ENCODE measurements around the gene RAP1GDS1.
"Not testable (repeated sequence)": the region's sequence is repeated elsewhere in the genome, so short reads cannot be mapped to it uniquely, and the experiment has no call there.

RAP1GDS1 gene

DNA sequence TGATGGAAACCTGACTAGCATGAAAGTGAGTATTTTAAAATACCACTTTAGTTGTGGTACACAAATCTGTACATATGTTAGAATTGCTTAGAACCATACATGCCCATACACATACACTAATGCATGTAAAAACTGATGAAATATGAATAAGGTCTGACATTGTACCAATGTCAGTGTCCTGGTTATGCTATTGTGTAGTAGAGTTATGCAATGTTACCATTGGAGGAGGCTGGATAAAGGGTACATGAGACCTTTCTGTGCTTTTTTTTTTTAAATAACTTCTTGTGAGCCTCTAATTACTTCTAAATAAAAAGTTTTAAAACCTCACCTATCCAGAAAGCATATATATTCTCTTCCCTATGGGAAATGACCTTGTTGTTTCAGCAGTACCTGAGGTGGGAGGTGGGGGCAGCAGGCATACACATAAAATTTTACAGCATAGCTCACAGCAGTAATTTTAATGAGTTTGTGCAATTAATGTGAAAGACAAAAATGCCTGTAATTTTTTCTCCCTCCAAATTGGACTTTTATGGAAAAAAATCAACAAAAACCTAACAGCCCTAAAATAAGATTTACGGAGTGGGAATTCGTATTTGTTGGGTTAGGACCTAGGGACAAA lies 97.6 kb downstream of the RAP1GDS1 start:
- no peak for DNase-seq

DNA sequence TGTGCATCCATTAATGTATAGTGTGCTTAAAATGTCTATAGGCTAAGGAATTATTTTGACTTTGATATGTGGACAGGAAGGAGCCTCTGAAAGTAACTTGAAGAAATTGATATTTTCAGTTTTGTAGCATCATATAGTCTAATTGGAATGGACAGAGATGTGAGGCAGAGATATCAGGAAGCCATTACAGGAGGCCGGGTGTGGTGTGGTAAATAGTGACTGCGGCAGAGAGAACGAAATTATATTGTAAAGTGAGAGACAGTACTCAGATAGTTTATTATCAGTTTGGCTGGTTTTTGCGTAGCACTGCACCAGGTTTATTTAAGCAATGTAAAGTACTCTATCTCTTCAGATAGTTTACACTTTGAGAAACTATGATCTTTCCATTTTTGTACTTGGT lies 98.5 kb downstream of the RAP1GDS1 start:
- no peak for DNase-seq

DNA sequence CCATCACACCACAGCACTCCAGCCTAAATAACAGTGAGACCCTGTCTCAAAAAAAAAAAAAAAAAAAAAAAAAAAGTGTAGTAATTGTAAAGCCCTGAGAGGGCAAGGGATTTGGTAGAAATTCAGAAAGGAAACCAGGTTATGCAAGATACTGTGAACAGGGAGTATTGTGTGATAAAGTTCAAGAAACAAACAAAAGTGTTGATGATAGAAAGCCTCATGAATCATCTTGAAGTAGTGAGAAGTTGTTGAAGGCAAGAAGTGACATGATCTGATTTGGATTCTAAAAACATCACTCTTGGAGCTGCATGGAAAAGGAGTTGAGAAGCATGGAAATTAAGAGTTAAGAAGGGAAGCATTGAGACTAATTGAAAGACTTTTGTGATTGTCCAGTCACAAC lies 102.2 kb downstream of the RAP1GDS1 start:
- no peak for DNase-seq

DNA sequence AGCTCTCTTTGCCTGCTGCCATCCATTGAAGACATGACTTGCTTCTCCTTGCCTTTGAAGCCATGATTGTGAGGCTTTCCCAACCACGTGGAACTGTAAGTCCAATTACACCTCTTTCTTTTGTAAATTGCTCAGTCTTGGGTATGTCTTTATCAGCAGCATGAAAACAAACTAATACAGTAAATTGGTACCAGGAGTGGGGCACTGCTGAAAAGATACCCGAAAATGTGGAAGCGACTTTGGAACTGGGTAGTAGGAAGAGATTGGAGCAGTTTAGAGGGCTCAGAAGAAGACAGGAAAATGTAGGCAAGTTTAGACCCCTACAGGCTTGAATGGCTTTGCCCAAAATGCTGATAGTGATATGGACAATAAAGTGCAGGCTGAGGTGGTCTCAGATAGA lies 105.1 kb downstream of the RAP1GDS1 start:
- not testable (repeated sequence) for DNase-seq

DNA sequence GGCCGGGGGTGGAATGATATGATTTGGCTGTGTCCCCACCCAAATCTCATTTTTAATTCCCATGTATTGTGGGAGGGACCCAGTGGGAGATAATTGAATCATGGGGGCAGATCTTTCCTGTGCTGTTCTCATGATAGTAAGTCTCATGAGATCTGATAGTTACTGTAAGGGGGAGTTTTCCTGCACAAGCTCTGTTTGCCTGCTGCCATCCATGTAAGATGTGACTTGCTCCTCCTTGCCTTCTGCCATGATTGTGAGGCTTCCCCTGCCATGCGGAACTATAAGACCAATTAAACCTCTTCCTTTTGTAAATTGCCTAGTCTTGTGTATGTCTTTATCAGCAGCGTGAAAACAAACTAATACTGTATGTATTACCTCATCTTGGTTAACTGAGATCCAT lies 106.8 kb downstream of the RAP1GDS1 start:
- not testable (repeated sequence) for DNase-seq

DNA sequence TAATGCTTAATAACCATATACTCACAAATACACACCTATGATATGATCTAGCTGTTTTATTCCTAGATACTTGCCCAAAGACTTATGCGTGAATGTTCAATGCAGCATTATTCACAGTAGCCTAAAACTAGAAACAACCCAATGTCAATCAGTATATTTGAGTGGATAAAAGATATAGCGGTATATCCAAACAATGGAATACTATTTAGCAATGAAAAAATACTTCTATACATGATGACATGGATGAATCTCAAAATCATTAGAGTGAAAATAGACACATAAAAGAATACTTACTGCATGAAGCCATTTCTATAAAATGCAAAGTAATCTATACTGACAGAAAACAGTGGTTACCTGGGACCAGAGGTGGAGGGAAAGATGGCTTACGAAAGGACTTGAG lies 108.1 kb downstream of the RAP1GDS1 start:
- no peak for DNase-seq

DNA sequence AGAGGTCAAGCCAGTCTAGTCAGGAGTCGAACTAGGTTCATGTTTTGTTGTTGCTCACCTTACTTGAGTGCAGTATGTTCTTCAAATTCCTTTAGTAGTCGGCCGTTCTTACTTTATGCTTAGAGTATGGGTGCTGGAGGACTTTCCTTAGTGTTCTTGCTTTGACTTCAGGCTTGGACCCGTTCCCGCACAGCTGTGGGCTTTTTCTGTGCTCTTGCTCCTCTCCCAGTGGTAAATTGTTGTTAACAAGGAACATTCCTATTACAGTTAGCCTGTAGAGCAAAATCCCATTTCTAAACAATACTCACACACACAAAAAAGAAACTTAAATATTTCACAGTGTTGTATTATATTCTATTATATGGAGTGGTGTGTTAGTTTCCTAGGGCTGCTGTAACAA lies 113.5 kb downstream of the RAP1GDS1 start:
- DNase-seq, result no peak

DNA sequence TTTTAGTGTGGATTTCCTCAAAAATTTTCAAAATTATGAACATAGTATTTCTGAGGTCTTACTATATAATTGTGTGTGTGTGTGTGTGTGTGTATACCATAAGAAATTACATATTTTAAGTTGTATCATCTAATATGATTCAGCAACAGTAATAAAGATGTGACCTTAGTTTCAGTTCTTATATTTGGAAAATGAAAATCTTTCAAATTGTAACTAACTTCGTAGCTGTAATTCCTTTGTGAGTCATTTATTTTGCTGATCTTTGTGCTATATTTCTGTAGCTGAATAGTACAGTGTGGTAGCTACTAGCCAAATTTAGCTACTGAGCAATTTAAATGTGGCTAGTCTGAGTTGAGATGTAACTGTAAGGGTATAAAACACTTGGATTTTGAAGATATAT lies 116.4 kb downstream of the RAP1GDS1 start:
- no peak for DNase-seq

DNA sequence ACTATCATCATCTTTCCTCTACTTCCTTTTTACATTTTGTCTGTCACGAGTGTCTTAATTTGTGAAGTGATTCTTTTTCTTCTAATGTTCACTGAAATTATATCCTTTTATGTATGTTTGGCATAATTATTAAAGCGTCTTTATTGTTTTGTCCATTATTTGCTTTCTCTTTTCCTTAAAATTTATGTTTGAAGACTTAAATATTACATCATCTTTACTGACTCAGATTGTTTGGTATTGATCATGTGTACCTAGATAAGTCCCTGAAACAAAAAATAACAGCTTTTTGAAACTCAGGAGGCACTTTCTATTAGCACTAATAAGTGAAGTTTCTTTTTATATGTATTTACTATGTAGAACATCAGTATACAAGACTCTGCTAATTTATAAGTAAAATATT lies 120.1 kb downstream of the RAP1GDS1 start:
- no peak for DNase-seq

DNA sequence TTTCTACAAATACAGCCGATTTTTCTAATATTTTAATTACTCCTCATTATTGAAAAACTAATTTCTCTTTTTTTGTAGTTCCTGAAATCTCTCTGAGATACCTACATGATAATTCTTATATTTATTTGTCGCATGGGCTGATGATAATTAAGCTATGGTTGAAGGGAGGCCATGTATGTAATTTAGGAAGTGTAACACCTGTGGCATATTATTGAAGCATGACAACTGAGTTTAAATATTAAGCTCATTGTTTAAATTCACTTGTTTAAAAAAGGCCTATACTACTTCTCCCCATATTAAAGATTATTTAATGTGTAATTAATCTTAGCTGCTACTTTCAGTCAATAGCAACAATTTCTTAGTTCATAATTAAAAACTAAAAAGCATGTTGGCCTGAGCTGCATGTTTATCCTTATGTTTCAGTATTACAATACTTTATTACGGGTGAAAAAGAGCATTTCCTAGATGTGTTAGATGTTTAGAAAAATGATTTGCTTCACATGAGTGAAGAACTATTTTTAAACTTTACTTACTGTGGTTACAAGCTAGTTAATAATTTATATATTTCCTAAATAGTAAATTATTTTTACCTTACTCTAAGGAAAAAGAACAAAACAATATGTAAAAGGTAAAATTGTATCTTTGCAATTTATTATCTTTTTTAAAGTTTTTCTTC lies 122.4 kb downstream of the RAP1GDS1 start:
- DNase-seq, result no peak

DNA sequence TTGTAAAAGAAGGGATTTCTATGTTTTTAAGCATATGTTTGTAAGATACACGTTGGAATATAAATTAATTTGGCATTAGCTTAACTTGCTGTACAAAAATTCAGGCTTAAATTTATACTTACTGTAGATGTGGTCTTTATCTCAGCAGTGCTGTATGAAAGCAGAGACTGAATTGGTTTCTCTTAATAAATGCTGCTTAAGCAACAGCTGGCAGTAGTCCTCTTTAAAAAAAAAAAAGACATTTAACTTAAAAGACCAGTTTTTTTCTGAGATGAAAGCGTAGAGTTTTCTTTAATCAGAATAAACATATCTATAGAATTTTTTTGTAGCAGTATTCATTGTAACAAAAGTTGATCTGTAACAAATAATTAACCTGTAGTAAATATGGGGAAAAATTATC lies 124.6 kb downstream of the RAP1GDS1 start:
- DNase-seq, result no peak

DNA sequence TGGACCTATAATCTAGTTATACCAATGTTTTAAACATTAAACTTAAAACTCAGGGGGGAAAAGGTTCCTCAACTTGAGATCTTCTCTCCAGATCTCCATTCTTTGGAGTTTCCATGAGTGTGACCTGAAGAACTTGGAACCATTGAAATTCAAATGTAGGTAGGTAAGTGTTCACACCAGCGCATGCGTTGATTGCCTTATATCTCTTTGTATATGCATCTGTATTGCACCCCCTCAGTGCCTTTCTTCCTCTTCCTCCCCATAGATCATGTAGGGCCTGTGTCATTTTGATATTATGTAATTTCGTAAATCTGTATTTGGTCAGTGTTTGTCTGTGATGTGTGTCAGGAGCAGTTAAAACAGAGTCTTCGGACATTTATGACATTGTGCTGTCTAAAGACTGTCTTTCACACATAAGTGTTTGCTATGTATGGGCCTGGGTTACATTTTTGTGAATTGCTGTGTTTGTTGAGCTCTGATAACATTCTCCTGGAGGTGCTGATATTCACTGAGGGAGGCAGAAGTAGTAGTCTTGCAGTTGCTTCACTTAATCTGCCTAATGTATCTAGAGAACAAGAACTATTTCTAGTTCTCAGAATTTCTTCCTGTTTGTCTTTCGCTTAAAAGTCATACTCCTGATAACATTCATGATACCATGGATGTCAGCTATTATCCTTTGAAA lies 126.3 kb downstream of the RAP1GDS1 start:
- DNase-seq, result no peak

DNA sequence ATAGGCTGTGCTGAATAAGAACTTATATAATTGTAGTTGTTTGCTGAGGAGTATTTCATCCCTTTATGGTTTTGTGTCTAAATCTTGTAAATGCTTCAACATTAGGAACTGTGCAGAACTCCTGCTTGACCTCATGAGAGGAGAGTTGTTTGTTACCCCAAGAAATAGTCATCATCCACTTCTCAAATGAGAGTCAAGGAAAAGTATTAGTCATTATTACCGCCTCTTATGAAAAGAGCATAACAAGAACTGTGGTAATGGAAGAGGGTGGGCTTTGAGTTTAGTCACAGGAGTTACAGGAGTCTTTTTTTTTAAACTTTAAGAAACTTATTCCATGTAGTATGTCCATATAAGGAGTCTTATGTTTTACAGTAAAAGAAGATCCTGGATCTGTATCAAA lies 132.9 kb downstream of the RAP1GDS1 start:
- DNase-seq, result no peak

DNA sequence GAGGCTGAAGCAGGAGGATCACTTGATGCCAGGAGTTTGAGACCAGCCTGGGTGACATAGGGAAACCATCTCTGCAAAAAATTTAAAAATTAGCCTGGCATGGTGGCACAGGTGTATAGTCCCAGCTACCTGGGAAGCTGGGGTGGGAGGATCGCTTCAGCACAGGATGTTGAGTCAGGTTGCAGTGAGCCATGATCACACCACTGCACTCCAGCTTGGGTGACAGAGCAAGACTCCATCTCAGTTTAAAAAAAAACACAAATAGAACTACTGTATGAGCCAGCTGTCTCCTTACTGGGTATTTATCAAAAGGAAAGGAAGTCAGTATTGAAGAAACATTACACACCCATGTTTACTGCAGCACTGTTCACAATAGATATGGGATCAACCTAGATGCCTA lies 138.7 kb downstream of the RAP1GDS1 start:
- DNase-seq, result no peak

DNA sequence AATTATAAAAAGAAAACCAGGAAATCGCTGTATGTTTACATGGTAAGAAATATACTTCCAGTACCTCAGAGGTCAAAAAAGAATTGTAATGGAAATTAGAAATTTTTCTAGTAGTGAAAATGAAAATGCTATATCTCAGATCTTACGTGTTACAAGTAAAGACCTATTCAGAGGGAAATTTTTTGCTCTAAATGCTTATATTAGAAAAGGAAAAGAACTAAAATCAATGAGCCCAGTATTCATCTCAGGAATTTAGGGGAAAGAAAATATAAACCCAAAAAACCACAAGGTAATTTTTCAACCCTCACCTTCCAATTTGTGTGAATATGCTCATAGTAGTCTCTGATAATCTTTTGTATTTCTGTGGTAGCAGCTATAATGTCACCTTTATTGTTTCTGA lies 145.6 kb downstream of the RAP1GDS1 start:
- no peak for DNase-seq

DNA sequence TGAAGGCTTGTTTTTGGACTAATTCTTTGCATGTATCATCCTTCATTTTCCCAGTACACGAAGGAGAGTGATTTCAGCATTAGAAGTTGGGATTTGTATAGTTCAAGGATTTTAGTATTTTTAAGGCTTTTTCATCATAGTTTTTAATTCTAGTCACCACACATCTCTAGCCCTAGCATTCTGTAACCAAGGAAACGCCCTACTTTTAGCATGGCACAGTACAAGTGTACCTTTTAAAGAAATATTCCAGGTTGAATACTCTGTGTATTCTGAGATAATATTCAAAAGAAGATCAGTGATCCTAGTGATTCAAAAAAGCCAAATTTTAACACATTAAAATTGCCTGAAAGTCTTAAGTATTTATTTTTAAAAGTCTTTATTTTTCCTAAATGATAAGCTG lies 150.5 kb downstream of the RAP1GDS1 start:
- DNase-seq, result no peak

DNA sequence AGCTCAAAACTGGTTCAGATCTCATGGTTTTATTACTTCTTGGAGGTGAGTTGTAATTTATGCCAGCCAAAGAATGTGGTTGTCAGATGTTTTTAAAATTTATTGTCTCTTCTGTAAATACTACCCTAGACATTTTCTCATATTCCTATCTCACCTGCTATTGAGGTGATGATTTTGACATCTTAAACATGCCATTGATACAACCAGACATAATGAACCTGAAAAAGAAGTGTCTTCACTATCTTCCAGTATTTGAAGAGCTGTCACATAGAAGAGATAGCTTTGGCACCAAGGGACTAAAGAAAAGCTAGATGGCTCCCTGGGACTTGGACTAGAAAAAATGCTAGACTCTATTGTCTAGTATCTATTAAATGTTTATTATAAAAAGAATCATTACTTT lies 155.7 kb downstream of the RAP1GDS1 start:
- no peak for DNase-seq

DNA sequence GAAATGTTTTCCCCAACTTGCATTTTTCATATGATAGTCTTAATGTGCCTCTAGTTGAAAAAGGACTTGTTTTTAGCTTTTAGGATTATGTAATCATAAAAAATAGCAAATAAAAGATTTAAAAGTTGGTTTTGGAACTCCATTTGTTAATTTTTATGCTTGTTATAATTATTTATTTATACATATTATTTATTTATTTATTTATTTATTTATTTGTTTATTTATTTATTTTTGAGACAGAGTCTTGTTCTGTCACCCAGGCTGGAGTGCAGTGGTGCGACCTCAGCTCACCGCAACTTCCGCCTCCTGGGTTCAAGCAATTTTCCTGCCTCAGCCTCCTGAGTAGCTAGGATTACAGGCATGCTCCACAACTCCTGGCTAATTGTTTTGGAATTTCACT lies 159.0 kb downstream of the RAP1GDS1 start:
- not testable (repeated sequence) for DNase-seq

DNA sequence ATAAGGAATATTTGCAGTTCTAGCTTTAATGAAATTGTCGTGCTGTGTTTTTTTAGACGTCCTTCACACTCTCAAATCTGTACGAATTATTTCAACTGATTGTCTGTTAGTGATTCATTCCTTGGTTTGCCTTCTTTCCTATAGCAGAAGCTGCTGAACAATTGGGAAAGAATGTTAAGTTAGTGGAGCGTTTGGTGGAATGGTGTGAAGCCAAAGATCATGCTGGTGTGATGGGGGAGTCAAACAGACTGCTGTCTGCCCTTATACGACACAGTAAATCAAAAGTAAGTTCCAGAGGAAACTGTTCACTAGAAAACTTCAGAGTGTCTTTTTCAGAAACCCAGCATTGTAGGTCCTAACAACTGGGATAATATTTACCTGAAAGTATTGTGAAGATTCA lies 159.9 kb downstream of the RAP1GDS1 start:
- no peak for DNase-seq

DNA sequence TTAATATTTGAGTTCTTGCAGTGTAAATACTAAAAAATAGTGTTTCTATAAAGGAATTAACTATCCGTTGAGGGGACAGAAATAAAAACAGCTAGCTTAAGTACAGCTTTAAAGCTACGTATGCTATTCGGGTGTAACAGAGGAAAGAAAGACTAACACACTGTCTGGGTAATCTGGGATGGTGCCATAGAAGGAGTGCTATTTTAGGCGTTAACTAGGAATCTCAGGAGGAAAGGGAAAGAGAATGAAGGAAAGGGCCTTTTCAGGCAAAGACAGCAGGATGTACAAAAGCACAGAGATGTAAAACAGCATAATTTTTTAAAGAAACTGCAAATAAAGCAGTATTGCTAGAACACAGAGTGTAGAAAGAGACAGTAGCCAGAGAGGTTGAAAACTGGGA lies 161.8 kb downstream of the RAP1GDS1 start:
- no peak for DNase-seq

DNA sequence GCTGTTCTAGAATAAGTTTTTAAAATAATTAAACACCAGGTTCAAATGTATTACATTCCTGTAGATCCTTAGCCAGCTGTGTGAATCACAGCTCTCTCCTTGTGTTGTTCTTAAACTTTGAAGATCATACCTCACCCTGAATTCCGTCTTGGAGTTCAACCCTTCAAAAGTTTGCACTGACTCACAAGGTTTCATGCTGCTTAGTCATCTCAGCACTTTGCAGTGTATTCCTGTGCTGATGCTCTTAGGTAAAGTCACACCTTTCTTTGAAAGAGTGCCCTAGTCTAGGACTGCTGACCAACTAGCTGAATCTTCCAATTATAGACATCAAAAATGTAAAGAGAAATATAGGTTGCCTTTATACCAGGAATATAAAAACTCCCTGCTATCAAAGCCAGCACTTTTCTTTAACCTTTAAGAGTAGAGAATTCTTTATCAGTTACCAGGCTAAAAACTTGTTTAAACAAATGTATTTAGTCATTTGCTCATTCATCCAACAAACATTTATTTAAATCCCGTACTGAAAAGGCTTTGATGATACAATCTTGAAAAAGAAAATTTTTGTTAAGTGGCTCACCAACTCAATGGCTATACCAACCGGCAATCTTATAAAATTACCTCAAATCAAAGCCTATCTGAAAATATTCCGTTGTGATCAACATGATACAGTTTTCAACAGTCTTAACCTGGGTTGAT lies 169.7 kb downstream of the RAP1GDS1 start:
- DNase-seq, result no peak

DNA sequence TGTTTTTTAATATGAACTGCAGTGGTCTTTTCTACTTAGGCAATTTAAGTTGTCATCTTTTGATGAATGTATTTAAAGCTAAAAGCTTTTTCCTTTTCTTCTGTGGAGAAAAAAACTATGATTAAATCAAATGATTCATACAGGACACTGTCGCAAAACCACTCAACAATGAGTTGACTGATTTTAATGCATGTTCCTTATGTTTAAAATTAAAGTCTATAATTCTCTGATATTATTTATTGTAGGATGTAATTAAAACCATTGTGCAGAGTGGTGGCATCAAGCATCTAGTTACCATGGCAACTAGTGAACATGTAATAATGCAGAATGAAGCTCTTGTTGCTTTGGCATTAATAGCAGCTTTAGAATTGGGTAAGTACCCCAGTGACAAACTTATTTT lies 172.5 kb downstream of the RAP1GDS1 start:
- no peak for DNase-seq

DNA sequence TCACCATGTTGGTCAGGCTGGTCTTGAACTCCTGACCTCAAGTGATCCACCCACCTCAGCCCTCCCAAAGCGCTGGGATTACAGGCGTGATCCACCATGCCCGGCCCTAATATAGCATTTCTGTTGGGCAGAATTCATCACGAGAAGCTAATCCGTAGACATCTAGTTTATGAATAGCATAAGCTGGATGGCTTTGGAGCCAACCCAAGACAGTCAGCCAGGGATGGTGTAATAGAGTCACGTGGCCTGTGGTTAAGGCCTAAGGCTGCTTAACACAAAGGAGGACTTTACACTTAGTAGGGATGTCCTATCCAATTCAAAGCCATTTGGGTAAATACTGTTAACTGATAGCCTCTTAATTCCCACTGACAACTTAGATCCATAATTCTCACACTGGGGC lies 173.6 kb downstream of the RAP1GDS1 start:
- no peak for DNase-seq

DNA sequence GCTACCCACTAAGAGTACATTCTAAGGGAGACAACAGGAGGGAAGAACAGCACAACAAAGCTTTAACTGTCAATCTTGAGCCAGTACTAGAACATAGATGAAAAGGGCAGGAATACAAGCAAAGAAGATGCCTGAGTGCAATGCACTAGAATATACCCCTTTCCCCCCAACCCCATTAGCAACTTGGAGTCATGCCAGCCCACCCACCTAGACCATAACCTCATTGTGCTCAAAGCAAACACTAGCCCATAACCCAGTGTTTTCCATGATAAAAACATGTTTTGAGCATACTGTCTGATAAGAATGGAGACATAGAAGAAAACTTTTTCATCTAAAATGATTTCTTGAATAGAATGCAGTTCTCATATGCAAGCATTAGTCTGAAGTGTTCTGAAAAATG lies 183.2 kb downstream of the RAP1GDS1 start:
- DNase-seq, result no peak

All from T-helper 9 cell (primary cell).